ENCODE data around the gene SEC31A.

DNA sequence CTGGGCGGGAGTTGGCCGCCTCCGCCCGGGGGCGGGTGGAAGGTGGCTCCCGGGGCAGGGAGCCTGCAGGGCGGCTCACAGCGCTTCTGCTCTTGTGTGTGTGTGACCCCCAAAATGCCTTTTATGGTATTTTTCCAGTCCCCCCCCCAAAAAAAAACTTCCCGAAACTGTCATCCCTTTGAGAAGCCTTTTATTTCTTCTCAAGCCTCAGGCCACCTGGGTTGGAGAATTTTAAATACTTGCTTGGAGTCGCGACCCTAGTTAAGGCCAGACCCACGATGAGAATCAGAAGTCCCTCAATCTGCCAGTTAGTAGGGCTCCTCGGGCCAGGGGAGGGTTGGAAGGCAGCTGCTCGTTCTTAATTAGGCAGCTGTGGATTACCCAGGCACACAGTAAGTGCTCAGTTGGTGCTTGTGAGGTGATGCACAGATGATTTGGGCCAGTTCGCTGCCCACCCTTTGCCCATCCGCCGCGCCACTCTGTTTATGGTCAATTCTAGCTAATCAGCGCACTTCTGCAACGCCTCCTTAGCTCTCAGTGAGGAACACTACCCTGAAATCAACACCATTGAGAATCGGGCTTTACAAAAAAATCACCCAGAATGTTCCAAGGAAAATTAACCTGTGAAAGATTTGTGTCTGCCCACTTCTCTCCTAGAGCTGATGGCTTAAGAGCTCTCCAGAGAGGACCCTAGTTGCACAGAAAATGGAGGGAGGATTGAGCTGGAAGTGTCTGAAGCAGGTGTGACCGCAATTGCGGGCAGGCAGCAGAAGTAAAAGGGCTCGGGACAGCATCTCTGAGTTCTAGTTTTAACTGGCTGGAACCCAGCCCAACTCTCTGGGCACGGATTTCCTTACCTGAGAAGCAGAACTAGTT is 91.7 kb downstream of the SEC31A start:
- no peak for TF ChIP-seq CTCF (IDR thresholded peaks at IDR 0.05)
- no peak for TF ChIP-seq POLR2AphosphoS5 (IDR thresholded peaks at IDR 0.05)
